K562 (cell line): ENCODE data around the gene ATG10. TPM values are rescaled to one million over a fixed set of nuclear protein-coding genes. Genes with fewer than 3 reads are reported as not detected.

Experiments
- CTCFL ChIP-seq: IDR thresholded peaks from 2 replicates; pipeline ENCODE4 v1.6.1; 2011; ENCODE audit warnings: borderline replicate concordance, low read depth, mild to moderate bottlenecking, moderate library complexity, low read length; ENCODE audit not compliant: insufficient read depth, poor library complexity, severe bottlenecking
- KLF6 ChIP-seq: fragments of 250-450 bp; sonication (Bioruptor Pico); IDR thresholded peaks from 2 replicates; pipeline ENCODE4 v1.4.0; 2020; ENCODE audit warnings: mild to moderate bottlenecking, moderate library complexity, borderline replicate concordance
- RERE ChIP-seq: sonication (generic); formaldehyde crosslinking; IDR thresholded peaks from 2 replicates; pipeline ENCODE4 v1.8.0; 2023; ENCODE audit warnings: missing genetic modification reagents, mild to moderate bottlenecking, borderline replicate concordance
- REST ChIP-seq, 2 experiments: fragments of 450-650 bp; formaldehyde crosslinking in 1 of 2; IDR thresholded peaks; 2 replicates each; pipeline versions ENCODE4 v1.4.0 to v1.6.1; 2014 to 2020; ENCODE audit warnings: mild to moderate bottlenecking in 2 of 2, borderline replicate concordance in 1 of 2, low read depth in 1 of 2
- SRSF9 ChIP-seq: fragments of 200-400 bp; formaldehyde crosslinking; IDR thresholded peaks from 2 replicates; pipeline ENCODE4 v1.6.1; 2017; ENCODE audit warnings: low read depth, low read length, borderline replicate concordance
- U2AF2 ChIP-seq: fragments of 200-400 bp; formaldehyde crosslinking; optimal IDR thresholded peaks from 2 replicates; pipeline ENCODE3; 2017; ENCODE audit warnings: low read depth, mild to moderate bottlenecking, low read length
- polyA plus RNA-seq, 8 experiments: library from polyadenylated mRNA; depleted of rRNA in 4 of 8; stranded (reverse) in 5 of 8; unstranded in 3 of 8; fragments of >200 nt; fragmentation: Nextera tagmentation in 2 of 8; fragmentation: Illumina TruSeq in 1 of 8; extraction: Ambion mirVana in 2 of 8; extraction: Trizol in 1 of 8; gene quantifications; 2 replicates each; pipeline versions ENCODE4 v1.2.1 to v1.2.3, GENCODE V29; 2011 to 2014; ENCODE audit warnings: inconsistent platforms in 1 of 8, missing spikeins in 1 of 8
- total RNA-seq, 7 experiments: library from RNA; depleted of rRNA in 6 of 7; stranded (reverse); fragments of >200 nt in 6 of 7; fragmentation: Illumina TruSeq in 2 of 7; extraction: Trizol in 2 of 7; gene quantifications; 2 replicates each; pipeline versions ENCODE4 v1.2.1 to v1.2.3, GENCODE V29; 2011 to 2021; ENCODE audit warnings: low replicate concordance in 1 of 7
- TF ChIP-seq, protein P1 (sequence below): fragments of 250-450 bp; sonication (Bioruptor Pico); IDR thresholded peaks from 2 replicates; pipeline ENCODE4 v1.8.0; 2022; ENCODE audit warnings: moderate library complexity, mild to moderate bottlenecking, inconsistent platforms

Gene ATG10
- total and polyA plus RNA-seq, 9 of the 15 experiments (the other 6 are each of a cell fraction or from before 2014, with no cell fraction given): 7.0 to 18.8 (median 14.6) TPM

DNA sequence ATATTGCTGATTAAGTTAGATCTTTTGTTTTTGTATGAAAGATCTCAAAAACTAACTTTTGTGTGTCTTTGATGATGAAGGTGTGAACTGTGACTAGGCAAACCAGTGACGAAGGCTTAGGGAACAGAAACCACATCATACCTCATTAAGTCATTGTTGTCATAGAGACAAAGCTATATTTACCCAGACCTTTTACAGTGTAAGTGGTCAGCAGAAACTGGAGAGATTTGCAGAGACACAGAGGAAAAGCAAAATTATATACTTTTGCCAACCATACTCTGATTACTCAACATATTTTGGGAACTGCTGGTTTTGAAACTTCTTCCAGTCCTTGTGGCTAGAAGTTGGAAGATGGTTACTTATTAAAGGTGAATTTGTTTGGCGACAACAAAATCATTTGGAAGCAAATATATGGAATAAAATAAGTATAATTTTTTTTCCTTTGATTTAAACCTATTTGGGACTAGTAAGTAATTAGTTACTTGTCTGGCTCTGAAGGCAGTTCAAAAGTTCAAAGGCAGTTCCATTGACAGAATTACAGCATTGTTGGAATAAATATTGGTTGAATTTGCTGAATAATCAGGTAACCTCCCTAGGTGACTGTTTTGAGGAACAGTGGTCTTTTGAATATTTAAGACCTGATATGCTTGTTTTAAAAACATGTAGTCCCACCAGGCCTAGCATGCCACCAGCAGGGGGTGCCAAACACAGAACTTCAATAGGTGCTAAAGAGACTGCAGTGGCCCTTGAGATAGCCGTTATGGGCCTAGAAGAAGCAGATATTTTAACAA is 202.5 kb downstream of the ATG10 start (continued):
- TF ChIP-seq RERE (CRISPR knock-in tag) (no peak), U2AF2 (no peak), KLF6 (no peak), SRSF9 (no peak), CTCFL (peak; percentile 62), REST (IDR thresholded peaks at IDR 0.05; ENCODE audit: borderline replicate concordance) (peak; percentile 41; the same call in 1 of the 2 replicates), REST (CRISPR knock-in tag; IDR thresholded peaks at IDR 0.05; ENCODE audit: low read depth) (no peak)
- TF ChIP-seq, protein P1, sequence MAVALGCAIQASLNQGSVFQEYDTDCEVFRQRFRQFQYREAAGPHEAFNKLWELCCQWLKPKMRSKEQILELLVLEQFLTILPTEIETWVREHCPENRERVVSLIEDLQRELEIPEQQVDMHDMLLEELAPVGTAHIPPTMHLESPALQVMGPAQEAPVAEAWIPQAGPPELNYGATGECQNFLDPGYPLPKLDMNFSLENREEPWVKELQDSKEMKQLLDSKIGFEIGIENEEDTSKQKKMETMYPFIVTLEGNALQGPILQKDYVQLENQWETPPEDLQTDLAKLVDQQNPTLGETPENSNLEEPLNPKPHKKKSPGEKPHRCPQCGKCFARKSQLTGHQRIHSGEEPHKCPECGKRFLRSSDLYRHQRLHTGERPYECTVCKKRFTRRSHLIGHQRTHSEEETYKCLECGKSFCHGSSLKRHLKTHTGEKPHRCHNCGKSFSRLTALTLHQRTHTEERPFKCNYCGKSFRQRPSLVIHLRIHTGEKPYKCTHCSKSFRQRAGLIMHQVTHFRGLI: no peak
